GM19193 (cell line): ENCODE measurements around the gene FBXL13.

Source experiments
- POLR2A ChIP-seq: IDR thresholded peaks from 4 replicates; pipeline ENCODE4 v1.6.1; 2011; ENCODE audit not compliant: insufficient read depth, insufficient read length; ENCODE audit errors: extremely low read depth

Gene FBXL13

GRCh38 chr7:102991077-102991539 lies 83.5 kb downstream of the FBXL13 start:
- no peak for TF ChIP-seq POLR2A

GRCh38 chr7:102990642-102991041 lies 84.0 kb downstream of the FBXL13 start:
- TF ChIP-seq POLR2A: no peak

GRCh38 chr7:102988631-102989560 lies 85.7 kb downstream of the FBXL13 start:
- TF ChIP-seq POLR2A: no peak

- TF ChIP-seq POLR2A: no peak
Observed at GRCh38 chr7:102988088-102988487, 86.5 kb downstream of the FBXL13 start.

GRCh38 chr7:102985176-102985783 lies 89.3 kb downstream of the FBXL13 start:
- no peak for TF ChIP-seq POLR2A

GRCh38 chr7:102983602-102984001 lies 91.0 kb downstream of the FBXL13 start:
- TF ChIP-seq POLR2A: no peak

GRCh38 chr7:102982235-102982634 lies 92.4 kb downstream of the FBXL13 start:
- no peak for TF ChIP-seq POLR2A

GRCh38 chr7:102981451-102981850 lies 93.1 kb downstream of the FBXL13 start:
- no peak for TF ChIP-seq POLR2A

GRCh38 chr7:102979670-102980069 lies 94.9 kb downstream of the FBXL13 start:
- no peak for TF ChIP-seq POLR2A

- TF ChIP-seq POLR2A: no peak
Observed at GRCh38 chr7:102978284-102978683, 96.3 kb downstream of the FBXL13 start.

- TF ChIP-seq POLR2A: no peak
Observed at GRCh38 chr7:102976493-102976892, 98.1 kb downstream of the FBXL13 start.

GRCh38 chr7:102975854-102976253 lies 98.7 kb downstream of the FBXL13 start:
- TF ChIP-seq POLR2A: no peak

GRCh38 chr7:102974366-102975236 lies 100.0 kb downstream of the FBXL13 start:
- TF ChIP-seq POLR2A: no peak

- no peak for TF ChIP-seq POLR2A
Observed at GRCh38 chr7:102973096-102973802, 101.3 kb downstream of the FBXL13 start.
